ENCODE results near the gene SPATA12. TPM values are rescaled to one million over a fixed set of nuclear protein-coding genes. Genes with fewer than 3 reads are reported as not detected.

The SPATA12 gene
- total RNA-seq, 1 experiment from 2014 or later: 0.14 TPM

DNA sequence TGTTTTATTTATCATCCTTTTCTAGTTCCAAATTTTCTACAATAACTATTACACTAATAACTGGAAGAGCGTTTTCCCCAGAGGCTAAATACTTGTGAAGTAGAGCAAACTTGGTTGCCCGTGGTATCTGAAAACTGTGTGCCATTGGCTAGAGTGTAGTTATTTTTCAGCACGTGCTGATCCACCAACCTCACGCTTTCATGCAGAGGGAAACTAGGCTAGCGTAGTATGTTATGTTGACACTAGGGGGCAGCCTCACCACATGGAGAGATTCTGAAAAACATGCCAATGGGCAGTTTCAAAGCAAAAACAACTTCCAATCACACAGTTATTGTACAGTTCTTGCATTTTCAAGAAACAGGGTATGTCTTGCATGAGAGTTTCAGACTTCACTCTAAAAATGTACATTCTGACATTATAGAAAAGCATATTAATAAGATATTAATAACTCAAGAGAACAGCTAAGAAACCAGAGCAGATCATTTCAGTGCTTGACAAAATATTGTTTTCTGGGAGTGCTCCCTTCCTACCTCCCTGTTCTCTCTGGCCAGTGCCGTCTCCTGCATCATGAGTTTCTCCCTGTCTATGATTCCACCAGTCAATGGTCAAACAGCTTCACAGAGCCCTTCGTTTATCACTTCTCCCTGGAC lies 39.7 kb downstream of the SPATA12 start:
- peaks cover 29% of the 10 kb centered on the region for H3K36me3 ChIP-seq (replicated peaks; ENCODE audit: control insufficient read depth, insufficient read depth, low read length)
- no peaks in the 10 kb centered on the region for H3K27me3 ChIP-seq (ENCODE audit: control insufficient read depth, insufficient read depth, low read length)
- DNase-seq: peak; percentile 76
- H3K4me3 ChIP-seq (ENCODE audit: insufficient read depth, low read depth, low read length): no peak overlapping the region

DNA sequence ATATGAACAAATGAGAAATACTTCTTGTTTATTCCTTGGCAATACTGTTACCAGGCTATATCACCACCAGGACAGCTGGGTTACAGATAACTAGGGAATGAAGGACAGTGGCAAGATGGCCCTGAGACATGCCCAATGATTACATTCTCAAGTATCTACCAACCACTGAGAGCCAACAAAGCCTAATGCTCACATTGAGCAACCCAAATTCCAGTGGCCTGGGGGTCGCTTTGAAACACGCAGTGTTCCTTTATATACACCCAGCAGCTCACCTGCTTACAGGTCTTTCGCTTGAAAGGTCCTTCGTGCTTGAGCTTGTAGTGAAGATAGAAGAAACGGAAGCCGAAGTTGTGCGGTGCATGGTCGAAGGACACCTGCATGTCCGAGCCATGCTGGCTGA lies 45.1 kb downstream of the SPATA12 start:
- DNase-seq: no peak
- H3K36me3 ChIP-seq (replicated peaks; ENCODE audit: control insufficient read depth, insufficient read depth, low read length): peaks cover 18% of the 10 kb centered on the region
- H3K27me3 ChIP-seq (ENCODE audit: control insufficient read depth, insufficient read depth, low read length): no peaks in the 10 kb centered on the region
- no peak overlapping the region for H3K4me3 ChIP-seq (ENCODE audit: insufficient read depth, low read depth, low read length)

DNA sequence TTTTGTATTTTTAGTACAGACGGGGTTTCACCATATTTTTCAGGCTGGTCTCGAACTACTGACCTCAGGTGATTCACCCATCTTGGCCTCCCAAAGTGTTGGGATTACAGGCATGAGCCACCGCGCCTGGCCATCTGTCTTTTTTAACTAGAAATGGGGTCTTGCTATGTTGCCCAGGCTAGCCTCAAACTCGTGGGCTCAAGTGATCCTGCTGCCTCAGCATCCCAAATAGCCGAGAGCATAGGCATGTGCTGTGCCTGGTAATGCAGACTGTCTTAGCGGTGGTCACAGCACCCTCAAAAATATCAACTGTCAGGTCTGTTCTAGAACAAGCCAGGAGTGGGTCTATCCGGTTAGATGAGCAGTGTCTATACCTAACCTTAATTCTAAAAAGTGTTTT lies 48.2 kb downstream of the SPATA12 start:
- Histone ChIP-seq H3K27me3 (ENCODE audit: control insufficient read depth, insufficient read depth, low read length) (no peaks in the 10 kb centered on the region), H3K36me3 (replicated peaks; ENCODE audit: control insufficient read depth, insufficient read depth, low read length) (peaks cover 17% of the 10 kb centered on the region), H3K4me3 (ENCODE audit: insufficient read depth, low read depth, low read length) (no peak overlapping the region)
- DNase-seq: no peak

DNA sequence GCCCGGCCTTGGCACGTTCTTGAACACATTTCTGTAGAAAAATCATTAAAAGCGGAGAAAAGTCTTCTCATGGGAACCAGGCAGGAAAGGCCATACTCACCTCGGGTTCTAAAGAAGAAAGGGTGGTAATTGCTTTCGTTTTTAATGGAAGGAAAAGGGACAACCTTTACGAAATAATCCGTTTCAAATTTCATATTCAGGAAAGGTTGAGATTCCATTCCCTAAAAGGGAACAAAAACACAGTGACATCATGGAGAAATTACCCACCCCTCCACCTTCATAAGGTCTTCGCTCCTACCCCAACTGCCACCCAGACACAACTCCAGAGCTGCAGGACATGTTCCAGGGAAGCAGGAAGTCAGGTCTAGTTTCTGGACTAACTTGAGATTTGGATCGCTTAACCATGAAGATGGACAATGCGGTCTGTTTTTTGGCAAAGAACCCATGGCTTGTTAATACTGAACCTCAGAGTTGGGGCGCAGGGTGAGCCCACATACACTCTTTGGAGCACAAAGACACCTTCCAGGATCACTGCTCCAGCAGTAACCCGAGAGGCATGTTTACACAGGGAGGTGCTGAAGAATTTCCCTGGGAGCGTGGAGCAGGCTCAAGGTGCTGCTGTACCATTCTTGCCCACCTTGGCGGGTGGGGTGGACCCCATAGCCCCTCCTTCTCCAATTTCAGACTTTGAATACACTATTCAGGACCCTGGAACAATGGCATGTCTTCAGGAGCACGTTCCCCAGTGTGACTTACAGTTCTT lies 49.2 kb downstream of the SPATA12 start:
- Histone ChIP-seq H3K36me3 (replicated peaks; ENCODE audit: control insufficient read depth, insufficient read depth, low read length) (peaks cover 18% of the 10 kb centered on the region), H3K27me3 (ENCODE audit: control insufficient read depth, insufficient read depth, low read length) (no peaks in the 10 kb centered on the region), H3K4me3 (ENCODE audit: insufficient read depth, low read depth, low read length) (no peak overlapping the region)
- no peak for DNase-seq

DNA sequence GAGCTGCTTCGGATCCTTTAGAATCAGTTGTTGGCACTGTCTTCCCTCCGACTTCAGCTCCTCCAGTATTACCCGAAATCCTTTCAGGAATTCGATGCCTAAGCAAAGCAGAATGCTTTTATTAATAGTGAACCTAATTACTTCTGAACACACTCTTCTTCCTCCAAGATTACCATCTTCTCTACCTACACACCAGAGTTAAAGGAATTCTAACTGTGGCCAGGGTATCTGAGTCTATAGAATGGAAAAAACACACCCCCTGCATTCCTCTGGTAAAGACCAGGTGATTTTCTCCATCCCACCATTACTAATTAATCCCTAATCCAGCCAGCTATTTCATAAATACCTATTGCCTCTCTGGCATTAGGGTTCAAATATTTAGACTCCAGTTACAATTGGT lies 49.8 kb downstream of the SPATA12 start:
- Histone ChIP-seq H3K27me3 (ENCODE audit: control insufficient read depth, insufficient read depth, low read length) (no peaks in the 10 kb centered on the region), H3K4me3 (ENCODE audit: insufficient read depth, low read depth, low read length) (no peak overlapping the region), H3K36me3 (replicated peaks; ENCODE audit: control insufficient read depth, insufficient read depth, low read length) (peaks cover 17% of the 10 kb centered on the region)
- no peak for DNase-seq

DNA sequence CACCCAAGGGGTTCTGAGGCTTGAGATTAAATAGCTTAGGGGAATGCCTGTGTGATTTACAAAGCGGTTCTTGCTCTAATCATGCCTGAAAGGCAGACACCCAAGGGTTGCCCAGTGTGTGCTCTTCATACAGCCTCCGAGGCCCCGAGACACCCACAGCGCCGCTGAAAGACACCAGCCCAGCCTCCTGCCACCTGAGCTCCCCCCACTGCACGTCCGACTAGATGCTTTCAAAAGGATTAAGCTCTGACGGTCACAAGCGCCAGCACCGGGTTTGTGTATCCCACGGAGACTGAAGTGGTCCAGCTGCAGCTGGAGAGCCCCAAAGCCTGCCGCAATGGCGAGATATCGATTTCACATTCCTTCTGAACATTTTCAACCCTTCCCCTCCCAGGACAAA lies 50.3 kb downstream of the SPATA12 start:
- Histone ChIP-seq H3K36me3 (replicated peaks; ENCODE audit: control insufficient read depth, insufficient read depth, low read length) (peaks cover 13% of the 10 kb centered on the region), H3K27me3 (ENCODE audit: control insufficient read depth, insufficient read depth, low read length) (no peaks in the 10 kb centered on the region), H3K4me3 (ENCODE audit: insufficient read depth, low read depth, low read length) (no peak overlapping the region)
- no peak for DNase-seq

DNA sequence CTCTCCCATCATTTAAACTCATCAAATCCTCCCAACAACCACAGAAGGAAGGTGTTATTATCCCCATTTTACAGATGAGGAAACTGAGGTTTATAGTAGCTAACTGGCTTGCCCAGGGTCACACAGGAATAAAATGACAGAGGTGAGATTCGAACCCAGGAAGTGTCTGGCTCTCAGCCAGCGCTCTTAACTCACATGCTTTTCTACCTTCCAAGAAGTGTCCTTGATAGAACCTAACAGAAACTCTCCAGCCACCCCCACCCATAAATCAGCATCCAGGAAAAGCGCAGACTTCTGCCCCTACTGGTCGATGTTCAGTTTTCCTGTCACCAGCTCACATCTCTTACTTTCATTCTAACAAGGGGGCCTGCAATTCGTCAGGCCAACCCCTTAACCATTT lies 51.7 kb downstream of the SPATA12 start:
- no peaks in the 10 kb centered on the region for H3K27me3 ChIP-seq (ENCODE audit: control insufficient read depth, insufficient read depth, low read length)
- peak; percentile 60 for DNase-seq
- H3K4me3 ChIP-seq (ENCODE audit: insufficient read depth, low read depth, low read length): no peak overlapping the region
- H3K36me3 ChIP-seq (replicated peaks; ENCODE audit: control insufficient read depth, insufficient read depth, low read length): peaks cover 8% of the 10 kb centered on the region

DNA sequence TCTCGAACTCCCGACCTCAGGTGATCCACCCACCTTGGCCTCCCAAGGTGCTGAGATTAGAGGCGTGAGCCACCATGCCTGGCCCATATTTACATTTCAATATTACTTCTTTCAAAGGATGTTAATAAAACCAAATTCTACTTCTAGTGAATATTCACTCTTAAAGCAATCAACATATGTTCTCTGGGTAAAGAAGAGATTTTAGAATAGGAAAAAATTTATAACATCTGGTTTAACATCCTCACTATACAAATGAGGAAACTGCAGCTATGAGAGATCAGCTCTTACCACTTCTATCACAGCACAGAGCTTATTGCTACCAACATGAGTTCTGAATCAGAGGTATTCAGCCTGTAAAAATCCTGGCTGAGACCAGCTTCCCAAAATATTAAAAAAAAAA lies 56.0 kb downstream of the SPATA12 start:
- Histone ChIP-seq H3K4me3 (ENCODE audit: insufficient read depth, low read depth, low read length) (no peak overlapping the region), H3K36me3 (replicated peaks; ENCODE audit: control insufficient read depth, insufficient read depth, low read length) (peaks cover 5% of the 10 kb centered on the region), H3K27me3 (ENCODE audit: control insufficient read depth, insufficient read depth, low read length) (no peaks in the 10 kb centered on the region)
- DNase-seq: no peak

DNA sequence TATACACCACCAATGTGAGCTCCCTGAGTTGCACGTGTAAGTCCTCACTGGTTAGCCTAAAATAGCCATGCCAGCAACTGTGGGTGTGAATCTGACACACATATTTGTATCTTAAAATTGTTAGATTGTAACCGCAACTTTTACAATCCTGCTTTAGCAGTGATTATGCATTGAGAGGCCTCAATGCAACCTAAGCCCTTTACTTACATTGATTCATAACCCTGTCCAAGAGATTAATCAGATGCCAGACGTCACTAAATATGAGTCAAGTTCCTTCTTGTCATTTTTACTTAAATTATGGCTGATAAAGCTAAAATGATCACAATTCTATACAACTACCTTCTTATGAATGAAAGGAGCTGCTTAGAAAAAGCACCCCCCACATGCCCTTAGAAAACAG lies 57.8 kb downstream of the SPATA12 start:
- DNase-seq: no peak
- Histone ChIP-seq H3K36me3 (replicated peaks; ENCODE audit: control insufficient read depth, insufficient read depth, low read length) (peaks cover 5% of the 10 kb centered on the region), H3K27me3 (ENCODE audit: control insufficient read depth, insufficient read depth, low read length) (no peaks in the 10 kb centered on the region), H3K4me3 (ENCODE audit: insufficient read depth, low read depth, low read length) (no peak overlapping the region)

DNA sequence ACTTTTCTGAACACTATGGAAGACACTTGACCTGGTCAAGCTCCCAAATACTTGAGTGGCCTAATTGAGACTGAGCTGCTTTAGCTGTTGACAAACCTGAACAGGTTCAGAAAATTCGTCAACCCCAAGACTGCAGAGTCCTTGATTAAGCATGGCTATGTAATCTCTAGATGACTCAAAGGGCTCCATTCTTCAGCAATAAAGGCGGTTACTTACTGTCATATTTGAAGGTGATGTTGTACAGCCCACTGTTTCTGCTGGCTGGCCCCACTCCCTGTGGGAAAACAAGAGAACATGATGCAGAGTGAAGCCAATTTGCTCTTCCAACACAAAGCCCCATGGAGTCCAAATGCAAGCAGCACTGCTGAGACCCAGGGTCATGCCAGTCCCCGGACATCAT lies 59.6 kb downstream of the SPATA12 start:
- no peaks in the 10 kb centered on the region for H3K27me3 ChIP-seq (ENCODE audit: control insufficient read depth, insufficient read depth, low read length)
- DNase-seq: no peak
- H3K36me3 ChIP-seq (replicated peaks; ENCODE audit: control insufficient read depth, insufficient read depth, low read length): no peaks in the 10 kb centered on the region; the same call in 1 of the 2 replicates
- H3K4me3 ChIP-seq (ENCODE audit: insufficient read depth, low read depth, low read length): no peak overlapping the region

DNA sequence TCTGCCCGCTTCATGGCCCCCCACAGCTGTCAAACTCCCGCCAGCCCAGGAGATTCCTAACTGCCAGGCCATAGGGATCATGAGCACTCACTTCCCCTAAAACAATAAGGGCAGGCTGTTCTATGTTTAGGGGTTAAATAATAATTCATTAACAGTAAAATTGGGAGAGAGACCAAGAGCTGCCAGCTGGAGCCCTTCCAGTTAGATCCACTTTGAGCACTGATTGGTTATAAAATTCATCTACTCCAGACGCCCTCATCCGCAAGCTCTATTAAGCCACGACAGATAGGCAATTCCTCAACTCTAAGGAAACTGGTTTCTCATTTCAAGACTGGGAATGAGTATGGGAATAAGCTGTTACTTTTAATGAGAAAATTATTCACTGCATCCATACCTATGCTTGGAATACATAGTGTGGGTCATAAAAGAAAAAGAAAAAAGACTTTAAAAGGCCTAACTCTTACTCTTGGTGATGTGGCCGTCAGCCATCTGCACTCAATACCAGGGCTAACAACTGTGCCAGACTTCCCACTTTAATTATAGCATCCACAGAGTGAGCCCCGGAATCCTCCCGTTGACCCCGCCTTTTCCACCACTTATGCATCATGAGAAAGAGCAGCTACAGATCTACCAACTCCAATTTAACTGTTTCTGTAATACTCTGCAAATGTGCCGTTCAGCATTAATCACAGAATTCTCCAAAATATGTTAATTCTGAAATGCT lies 60.1 kb downstream of the SPATA12 start:
- Histone ChIP-seq H3K36me3 (replicated peaks; ENCODE audit: control insufficient read depth, insufficient read depth, low read length) (no peaks in the 10 kb centered on the region; the same call in 1 of the 2 replicates), H3K4me3 (ENCODE audit: insufficient read depth, low read depth, low read length) (no peak overlapping the region), H3K27me3 (ENCODE audit: control insufficient read depth, insufficient read depth, low read length) (peaks cover 2% of the 10 kb centered on the region)
- DNase-seq: no peak

Other genes starting within 250 kb of the SPATA12 start
- gene IL17RD, start 104.7 kb downstream of the SPATA12 start, total RNA-seq (2014; rRNA removed; shearing (Covaris generic)): 31.6 and 33.4 TPM in 2 replicates
- gene HESX1, start 139.3 kb downstream of the SPATA12 start, total RNA-seq (2014; rRNA removed; shearing (Covaris generic)): 1.9 and 3.0 TPM in 2 replicates
- gene APPL1, start 167.1 kb downstream of the SPATA12 start, total RNA-seq (2014; rRNA removed; shearing (Covaris generic)): 32.4 and 36.2 TPM in 2 replicates
- gene ASB14, start 232.0 kb downstream of the SPATA12 start, total RNA-seq (2014; rRNA removed; shearing (Covaris generic)): 0.03 and 0.04 TPM in 2 replicates